ENCODE results near the gene SPATA6.

DNA sequence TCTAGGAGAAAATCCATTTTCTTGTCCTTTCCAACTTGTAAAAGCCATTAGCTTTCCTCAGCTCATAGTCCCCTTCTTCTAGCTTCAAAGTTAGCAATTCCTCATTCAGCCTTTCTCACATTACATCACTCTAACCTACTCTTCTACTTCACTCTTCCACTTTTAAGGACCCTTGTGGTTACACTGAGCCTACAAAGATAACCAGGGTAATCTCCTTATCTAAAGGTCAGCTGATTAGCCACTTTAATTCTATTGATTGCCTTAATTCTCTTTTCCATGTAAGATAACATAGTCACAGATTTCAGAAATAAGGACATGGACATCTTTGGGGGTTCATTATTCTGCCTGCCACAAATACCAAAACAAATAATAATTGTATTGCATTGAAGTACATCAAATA, 8.5 kb upstream of the SPATA6 start:
- TF ChIP-seq, protein P1, sequence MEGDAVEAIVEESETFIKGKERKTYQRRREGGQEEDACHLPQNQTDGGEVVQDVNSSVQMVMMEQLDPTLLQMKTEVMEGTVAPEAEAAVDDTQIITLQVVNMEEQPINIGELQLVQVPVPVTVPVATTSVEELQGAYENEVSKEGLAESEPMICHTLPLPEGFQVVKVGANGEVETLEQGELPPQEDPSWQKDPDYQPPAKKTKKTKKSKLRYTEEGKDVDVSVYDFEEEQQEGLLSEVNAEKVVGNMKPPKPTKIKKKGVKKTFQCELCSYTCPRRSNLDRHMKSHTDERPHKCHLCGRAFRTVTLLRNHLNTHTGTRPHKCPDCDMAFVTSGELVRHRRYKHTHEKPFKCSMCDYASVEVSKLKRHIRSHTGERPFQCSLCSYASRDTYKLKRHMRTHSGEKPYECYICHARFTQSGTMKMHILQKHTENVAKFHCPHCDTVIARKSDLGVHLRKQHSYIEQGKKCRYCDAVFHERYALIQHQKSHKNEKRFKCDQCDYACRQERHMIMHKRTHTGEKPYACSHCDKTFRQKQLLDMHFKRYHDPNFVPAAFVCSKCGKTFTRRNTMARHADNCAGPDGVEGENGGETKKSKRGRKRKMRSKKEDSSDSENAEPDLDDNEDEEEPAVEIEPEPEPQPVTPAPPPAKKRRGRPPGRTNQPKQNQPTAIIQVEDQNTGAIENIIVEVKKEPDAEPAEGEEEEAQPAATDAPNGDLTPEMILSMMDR (IDR thresholded peaks at IDR 0.05), result no peak
- TF ChIP-seq POLR2A (IDR thresholded peaks at IDR 0.05) (no peak), POLR2AphosphoS5 (IDR thresholded peaks at IDR 0.05) (no peak)
